ENCODE results near the gene PPP1R12C.

Gene PPP1R12C

DNA sequence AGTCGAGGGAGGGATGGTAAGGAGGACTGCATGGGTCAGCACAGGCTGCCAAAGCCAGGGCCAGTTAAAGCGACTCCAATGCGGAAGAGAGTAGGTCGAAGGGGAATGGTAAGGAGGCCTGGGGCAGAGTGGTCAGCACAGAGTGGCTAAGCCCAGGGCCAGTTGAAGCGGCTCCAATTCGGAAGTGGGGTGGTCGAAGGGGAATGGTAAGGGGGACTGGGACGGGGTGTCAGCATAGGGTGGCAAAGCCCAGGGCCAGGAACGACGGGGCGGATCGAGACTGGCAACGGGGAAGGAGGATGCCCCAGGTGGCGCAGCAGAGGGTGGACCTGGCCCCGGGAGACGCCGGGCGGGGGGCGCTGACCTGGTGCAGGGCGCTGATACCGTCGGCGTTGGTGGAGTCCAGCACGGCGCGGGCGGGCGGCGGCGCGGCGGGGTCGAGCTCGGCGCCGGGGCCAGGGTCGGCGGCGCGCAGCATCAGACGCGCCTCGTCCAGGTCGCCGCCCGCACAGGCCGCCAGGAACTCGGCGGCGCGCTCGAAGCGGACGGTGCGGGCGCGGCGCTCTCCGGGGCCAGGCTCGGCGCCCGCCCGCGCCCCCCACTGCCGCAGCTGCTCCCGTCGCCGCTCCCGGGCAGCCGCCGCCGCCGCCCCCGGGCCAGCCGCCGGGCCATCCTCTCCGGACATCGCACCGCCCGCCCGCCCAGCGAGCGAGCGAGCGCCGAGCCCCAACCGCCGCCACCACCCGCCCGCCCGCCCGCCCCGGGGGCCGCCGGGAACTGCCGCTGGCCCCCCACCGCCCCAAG, at the start of gene PPP1R12C:
Gene PPP1R12C, minus strand, starts transcription at position 779 of the 804 bp plus-strand sequence. Its CDS starts 94 bp downstream, at position 685.
- no peaks in the 10 kb centered on the region for H3K9me3 Mint-ChIP-seq
- peak within 1 kb of the TSS; percentile 92 for H3K27ac Mint-ChIP-seq
- H3K4me1 Mint-ChIP-seq (ENCODE audit: low read depth): peaks cover 59% of the 10 kb centered on the region
- peak within 1 kb of the TSS; percentile 98 for H3K4me3 Mint-ChIP-seq
- H3K27me3 Mint-ChIP-seq: peaks cover 12% of the 10 kb centered on the region
- H3K36me3 Mint-ChIP-seq (ENCODE audit: low read depth): peaks cover 54% of the 10 kb centered on the region
- intact Hi-C loops (cut with micrococcal nuclease): loop anchor here (1.0 to 2.0 kb wide), 2 partner anchors 18 to 43 kb away; no protein-coding TSS in a partner anchor

DNA sequence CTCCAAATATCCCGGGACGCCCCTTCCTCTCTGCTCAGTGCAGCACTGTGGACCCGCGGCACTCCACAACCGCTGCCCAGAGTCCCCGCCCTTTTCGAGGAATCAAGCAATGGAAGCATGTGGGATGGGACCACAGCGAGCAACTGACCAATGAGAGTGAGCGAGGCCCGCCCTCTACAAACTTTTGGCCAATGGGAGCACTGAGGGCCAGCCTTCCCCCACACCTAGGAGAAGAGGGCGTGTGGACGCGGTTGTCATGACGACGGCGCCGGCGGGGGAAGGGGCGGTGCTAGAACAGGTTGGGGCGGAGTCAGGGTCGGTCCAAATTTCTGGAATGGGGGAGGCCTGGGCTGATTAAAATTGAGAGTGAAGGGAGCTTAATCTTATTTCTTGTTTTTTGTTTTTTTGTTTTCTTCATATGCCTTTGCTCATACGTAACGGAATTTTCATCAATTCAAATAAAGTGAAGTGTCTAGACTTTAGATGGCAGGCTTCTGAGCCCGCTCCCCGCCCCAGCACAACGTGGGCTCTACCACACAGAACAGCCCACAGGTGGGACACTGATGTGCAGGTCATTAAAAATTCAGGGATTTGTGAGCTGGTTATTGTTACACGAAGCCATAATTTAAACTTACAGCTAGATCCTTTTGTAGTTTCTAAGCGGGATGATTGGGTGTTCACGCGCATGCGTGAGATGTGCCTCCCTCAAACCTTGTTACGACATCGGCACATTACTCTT, 49.3 kb upstream of the PPP1R12C start, which contains the start of gene DNAAF3:
Gene DNAAF3, minus strand, starts transcription at position 84 of the 739 bp plus-strand sequence. CDS start 200 bp downstream, outside the sequence.
- intact Hi-C loops (cut with micrococcal nuclease): no loop called here
- no peaks in the 10 kb centered on the region for H3K36me3 Mint-ChIP-seq (ENCODE audit: low read depth)
- H3K9me3 Mint-ChIP-seq: no peaks in the 10 kb centered on the region
- H3K27me3 Mint-ChIP-seq: peaks cover 83% of the 10 kb centered on the region
- H3K27ac Mint-ChIP-seq: no peak within 1 kb of the TSS
- peak within 1 kb of the TSS; percentile 83 for H3K4me3 Mint-ChIP-seq
- H3K4me1 Mint-ChIP-seq (ENCODE audit: low read depth): peaks cover 19% of the 10 kb centered on the region

DNA sequence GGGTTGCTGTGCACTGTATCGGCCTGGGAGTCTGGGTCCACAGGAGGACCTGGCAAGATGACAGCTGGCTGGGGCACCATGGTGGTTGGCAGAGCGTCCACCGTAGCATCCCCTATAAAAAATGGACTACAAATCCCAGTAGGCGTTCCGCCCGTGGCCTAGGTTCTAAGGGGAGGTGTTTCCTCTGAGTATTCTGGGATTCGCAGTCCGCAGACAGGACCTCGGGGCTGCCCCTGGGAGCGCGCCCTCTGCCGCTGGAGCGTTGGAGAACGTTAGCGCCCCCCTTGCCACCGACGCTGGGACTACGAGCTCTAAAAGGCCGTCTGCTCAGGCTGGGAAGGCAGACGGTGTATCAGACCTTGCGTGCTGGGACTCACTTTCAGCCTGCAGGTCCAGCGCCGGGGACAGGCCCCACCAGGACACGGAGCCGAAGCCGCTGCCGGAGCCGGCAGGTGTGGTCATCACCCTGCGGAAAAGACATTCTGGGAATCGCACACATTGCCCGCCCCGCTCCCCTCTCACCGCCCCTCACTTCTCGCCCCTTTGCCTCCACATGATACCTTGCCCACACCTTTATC, 48.6 kb upstream of the PPP1R12C start:
- Mint-ChIP-seq H3K36me3 (ENCODE audit: low read depth) (no peaks in the 10 kb centered on the region), H3K27ac (no peak overlapping the region), H3K4me1 (ENCODE audit: low read depth) (peaks cover 19% of the 10 kb centered on the region), H3K27me3 (peaks cover 84% of the 10 kb centered on the region), H3K9me3 (no peaks in the 10 kb centered on the region), H3K4me3 (peak overlapping the region; percentile 83)
- intact Hi-C loops (cut with micrococcal nuclease): no loop called here

DNA sequence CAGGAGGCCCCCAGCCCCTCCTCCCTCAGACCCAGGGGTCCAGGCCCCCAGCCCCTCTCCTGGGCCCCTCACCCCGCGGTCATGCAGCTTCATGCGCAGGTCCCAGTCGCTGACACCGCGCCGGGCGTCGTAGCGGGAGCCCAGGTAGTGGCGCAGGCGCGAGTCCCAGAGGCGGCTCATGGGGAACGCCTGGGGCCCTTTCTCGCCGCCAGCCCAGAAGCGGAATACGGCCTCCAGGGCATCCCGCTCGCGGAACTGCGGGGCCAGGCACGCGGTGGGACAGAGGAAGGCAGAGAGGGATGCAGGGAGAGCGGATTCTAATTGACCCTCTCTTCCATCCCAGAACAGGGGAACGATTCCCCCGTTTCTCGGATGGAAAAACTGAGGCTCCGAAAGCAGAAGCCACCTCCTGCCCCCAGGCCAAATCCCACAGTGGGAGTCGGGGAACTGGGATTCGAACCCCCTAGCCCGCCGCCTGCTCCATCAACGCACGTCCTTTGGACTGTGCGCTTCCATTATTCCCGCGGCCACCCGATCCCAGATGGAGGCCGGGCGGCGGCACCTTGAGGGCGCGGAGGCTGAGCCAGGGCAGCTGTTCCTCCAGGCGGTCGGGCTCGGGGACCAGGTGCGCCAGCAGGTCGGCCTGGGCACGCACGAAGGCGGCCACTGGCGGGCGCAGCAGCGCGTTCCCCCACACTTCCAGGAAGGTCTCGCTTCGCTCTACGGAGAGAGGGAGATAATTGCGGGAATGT, 44.3 kb upstream of the PPP1R12C start:
- intact Hi-C loops (cut with micrococcal nuclease): no loop called here
- H3K27ac Mint-ChIP-seq: no peak overlapping the region
- peaks cover 88% of the 10 kb centered on the region for H3K27me3 Mint-ChIP-seq
- no peaks in the 10 kb centered on the region for H3K9me3 Mint-ChIP-seq
- no peak overlapping the region for H3K4me3 Mint-ChIP-seq
- no peaks in the 10 kb centered on the region for H3K36me3 Mint-ChIP-seq (ENCODE audit: low read depth)
- peaks cover 19% of the 10 kb centered on the region for H3K4me1 Mint-ChIP-seq (ENCODE audit: low read depth)

DNA sequence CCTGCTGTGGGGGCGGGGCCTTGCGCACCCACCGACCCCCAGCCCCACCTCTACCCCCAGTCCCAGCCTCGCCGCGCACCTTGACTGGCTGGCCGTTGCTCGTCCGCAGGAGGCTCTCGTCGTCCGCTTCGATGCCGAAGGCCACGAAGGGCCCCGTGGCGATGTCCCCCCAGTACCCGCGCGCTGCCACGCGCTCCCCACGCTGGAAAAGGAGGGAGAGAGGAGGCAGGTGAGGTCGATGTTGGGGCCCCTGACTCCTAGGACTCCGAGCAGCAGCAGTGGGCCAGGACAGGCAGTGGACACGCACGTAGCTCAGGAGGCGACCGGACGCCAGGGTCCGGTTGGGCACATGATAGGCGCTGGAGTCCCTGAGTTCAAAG, 43.5 kb upstream of the PPP1R12C start:
- peaks cover 19% of the 10 kb centered on the region for H3K4me1 Mint-ChIP-seq (ENCODE audit: low read depth)

DNA sequence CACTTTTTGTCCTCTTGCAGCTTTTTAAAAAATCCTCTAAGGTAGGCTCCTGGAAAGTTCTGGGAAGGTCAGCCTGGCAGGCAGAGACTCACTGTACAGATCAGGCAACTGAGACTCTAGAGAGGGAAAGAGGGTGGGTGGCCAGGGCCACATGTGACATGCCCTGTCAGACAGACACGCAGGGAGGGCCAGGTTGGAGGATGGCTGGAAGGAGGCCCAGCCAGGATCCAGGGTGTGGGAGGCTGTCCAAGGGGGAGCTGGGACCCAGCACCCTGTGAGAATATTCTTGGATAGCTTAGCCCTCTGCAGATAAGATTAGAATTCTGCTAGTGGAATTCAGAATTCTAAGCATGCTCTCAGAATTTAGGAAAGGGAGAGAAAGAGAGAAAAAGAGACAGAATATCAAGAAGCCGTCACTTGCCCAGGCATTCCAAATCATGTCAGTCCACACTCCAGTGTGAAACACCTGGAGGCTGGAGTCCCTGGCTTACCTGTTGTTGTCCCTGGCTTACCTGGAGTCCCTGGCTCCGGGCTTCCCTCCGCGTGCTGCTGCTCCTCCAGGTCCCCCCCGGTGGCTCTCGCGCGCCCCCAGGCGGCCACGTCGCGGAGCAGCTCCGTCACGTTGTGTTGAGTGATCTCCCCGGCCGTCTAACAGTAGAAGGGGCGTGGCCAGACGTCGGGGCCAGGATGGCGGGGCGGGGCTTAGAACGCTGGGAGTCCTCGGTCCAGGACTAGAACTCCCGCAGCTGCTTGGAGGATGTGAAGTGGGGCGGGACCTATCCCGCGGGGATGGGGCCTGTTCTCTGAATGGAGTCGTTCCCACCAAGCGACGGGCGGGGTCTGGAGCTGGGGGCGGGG, 42.9 kb upstream of the PPP1R12C start:
- no peaks in the 10 kb centered on the region for H3K9me3 Mint-ChIP-seq
- H3K4me1 Mint-ChIP-seq (ENCODE audit: low read depth): peaks cover 20% of the 10 kb centered on the region
- no peaks in the 10 kb centered on the region for H3K36me3 Mint-ChIP-seq (ENCODE audit: low read depth)
- no peak overlapping the region for H3K27ac Mint-ChIP-seq
- H3K27me3 Mint-ChIP-seq: peaks cover 84% of the 10 kb centered on the region
- intact Hi-C loops (cut with micrococcal nuclease): loop anchor here (1.0 kb wide), 1 partner anchor 43 kb away; the partner anchor contains the start of gene PPP1R12C
- peak overlapping the region; percentile 27 for H3K4me3 Mint-ChIP-seq

More for the DNA sequence above, 43.5 kb upstream of the PPP1R12C start:
- Mint-ChIP-seq H3K36me3 (ENCODE audit: low read depth) (no peaks in the 10 kb centered on the region), H3K4me3 (no peak overlapping the region), H3K27me3 (peaks cover 88% of the 10 kb centered on the region), H3K27ac (no peak overlapping the region), H3K9me3 (no peaks in the 10 kb centered on the region)
- intact Hi-C loops (cut with micrococcal nuclease): loop anchor here (1.0 kb wide), 1 partner anchor 44 kb away; the partner anchor contains the start of gene PPP1R12C

DNA sequence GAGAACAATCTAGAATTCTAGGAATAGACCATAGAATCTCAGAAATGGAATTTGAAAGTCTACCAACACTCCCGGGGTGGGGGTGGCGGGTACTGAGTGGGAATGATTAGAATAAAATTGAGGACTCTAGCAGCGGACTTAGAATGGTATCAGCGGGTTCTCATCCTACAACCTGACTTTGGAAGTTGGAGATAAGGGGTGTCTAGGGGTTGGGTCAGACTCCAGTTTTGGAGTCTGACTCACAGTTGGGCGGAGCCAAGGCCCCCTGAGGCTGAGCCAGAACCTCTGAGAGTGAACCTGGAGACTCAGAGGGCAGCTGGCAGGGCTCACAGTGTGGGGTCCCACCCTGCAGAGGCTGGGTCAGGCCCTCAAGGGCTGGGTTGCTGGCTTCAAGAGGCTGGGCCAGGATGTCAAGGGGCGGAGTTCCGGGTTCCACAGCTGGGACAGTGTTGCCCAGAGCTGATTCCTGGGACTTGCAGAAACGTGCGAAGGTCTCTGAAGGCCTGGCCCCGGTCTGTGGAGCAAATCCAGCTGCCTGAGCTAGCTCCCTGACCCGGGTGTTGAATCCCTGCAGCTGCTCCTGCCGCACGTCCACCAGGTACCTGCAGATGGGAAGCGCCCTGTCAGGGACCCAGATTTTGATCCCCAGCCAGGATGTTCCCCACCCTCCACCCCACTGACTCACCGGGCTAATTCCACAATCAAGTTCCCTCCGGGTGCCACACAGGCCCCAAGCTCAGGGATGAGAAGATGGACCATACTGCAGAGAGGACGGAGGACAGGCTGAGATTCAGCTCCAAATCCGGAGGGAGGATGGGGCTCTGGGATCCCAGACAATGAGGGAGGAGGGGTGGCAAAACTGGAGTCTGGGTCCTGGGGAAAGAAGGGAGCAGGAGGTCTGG, 41.7 kb upstream of the PPP1R12C start:
- no peak overlapping the region for H3K27ac Mint-ChIP-seq

DNA sequence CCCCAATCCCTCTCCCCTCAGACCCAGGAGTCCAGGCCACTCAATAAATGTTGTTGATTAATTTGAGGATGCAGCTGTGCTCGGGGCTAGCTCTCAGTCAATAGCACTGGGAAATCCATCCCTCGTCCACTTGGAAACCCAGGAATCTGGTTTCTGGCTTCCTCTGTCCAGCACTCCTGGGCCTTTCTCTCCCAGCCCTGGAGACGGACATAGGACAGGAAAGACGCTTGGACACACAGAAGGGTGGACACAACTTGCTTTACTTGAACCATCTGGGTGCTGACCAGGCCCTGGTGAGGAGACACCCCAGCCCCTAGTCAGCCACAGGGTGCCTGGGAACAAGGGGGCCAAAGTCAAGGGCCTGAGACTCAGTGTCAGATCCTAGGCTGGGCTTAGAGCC, 41.0 kb upstream of the PPP1R12C start:
- H3K4me3 Mint-ChIP-seq: no peak overlapping the region
- peak overlapping the region; percentile 1 for H3K27ac Mint-ChIP-seq
- H3K4me1 Mint-ChIP-seq (ENCODE audit: low read depth): peaks cover 26% of the 10 kb centered on the region
- H3K9me3 Mint-ChIP-seq: no peaks in the 10 kb centered on the region
- H3K27me3 Mint-ChIP-seq: peaks cover 81% of the 10 kb centered on the region
- no peaks in the 10 kb centered on the region for H3K36me3 Mint-ChIP-seq (ENCODE audit: low read depth)
- intact Hi-C loops (cut with micrococcal nuclease): no loop called here

More for the DNA sequence above, 41.7 kb upstream of the PPP1R12C start:
- Mint-ChIP-seq H3K36me3 (ENCODE audit: low read depth) (no peaks in the 10 kb centered on the region), H3K4me3 (no peak overlapping the region), H3K4me1 (ENCODE audit: low read depth) (peaks cover 21% of the 10 kb centered on the region), H3K27me3 (peaks cover 82% of the 10 kb centered on the region), H3K9me3 (no peaks in the 10 kb centered on the region)
- intact Hi-C loops (cut with micrococcal nuclease): no loop called here

DNA sequence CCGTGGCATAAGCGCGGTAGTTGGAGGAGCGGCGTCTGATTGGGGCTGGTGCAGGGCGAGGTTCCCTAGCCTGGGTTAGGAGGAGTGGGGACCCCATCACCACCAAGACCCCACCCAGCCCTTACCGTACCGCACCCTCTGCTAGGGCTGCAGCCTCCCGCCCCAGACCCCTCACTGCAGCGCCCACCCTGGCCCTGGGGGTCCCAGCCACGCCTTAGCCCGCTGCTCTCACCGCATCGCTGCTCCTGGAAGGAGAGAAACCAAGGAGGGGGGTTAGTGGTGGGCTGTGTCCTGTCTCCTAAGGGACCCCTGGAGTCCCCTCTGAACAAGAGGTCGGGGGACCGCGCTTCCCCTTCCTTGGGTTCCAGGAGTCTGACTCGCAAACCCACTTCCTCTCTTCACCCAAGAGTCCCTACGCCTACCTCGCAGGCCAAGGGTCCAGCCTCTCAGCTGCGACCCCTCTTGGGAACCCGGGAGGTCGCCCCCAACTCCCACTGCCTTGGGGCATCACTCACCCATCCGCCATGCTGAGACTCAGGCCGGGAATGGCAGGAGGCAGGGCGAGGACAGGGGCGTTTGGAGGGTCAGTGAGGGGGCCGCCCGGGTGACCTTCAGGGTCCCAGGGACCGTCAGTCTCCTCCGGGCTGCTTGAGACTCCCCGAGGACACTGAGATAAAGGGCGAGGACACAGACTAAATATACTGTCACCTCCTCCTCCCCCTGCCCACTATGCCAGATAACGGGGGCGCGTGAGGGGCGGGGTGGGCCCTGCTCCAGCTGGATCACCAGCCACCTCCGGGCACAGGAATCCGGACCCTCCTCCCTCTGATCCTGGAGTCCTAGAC, 39.8 kb upstream of the PPP1R12C start, which contains the start of gene TNNI3:
Gene TNNI3, minus strand, starts transcription at position 669 of the 845 bp plus-strand sequence. Its CDS starts 143 bp downstream, at position 526.
- peaks cover 2% of the 10 kb centered on the region for H3K9me3 Mint-ChIP-seq
- intact Hi-C loops (cut with micrococcal nuclease): no loop called here
- no peaks in the 10 kb centered on the region for H3K36me3 Mint-ChIP-seq (ENCODE audit: low read depth)
- H3K27me3 Mint-ChIP-seq: peaks cover 75% of the 10 kb centered on the region
- H3K4me1 Mint-ChIP-seq (ENCODE audit: low read depth): peaks cover 26% of the 10 kb centered on the region
- H3K4me3 Mint-ChIP-seq: peak within 1 kb of the TSS; percentile 21
- H3K27ac Mint-ChIP-seq: peak within 1 kb of the TSS; percentile 1

DNA sequence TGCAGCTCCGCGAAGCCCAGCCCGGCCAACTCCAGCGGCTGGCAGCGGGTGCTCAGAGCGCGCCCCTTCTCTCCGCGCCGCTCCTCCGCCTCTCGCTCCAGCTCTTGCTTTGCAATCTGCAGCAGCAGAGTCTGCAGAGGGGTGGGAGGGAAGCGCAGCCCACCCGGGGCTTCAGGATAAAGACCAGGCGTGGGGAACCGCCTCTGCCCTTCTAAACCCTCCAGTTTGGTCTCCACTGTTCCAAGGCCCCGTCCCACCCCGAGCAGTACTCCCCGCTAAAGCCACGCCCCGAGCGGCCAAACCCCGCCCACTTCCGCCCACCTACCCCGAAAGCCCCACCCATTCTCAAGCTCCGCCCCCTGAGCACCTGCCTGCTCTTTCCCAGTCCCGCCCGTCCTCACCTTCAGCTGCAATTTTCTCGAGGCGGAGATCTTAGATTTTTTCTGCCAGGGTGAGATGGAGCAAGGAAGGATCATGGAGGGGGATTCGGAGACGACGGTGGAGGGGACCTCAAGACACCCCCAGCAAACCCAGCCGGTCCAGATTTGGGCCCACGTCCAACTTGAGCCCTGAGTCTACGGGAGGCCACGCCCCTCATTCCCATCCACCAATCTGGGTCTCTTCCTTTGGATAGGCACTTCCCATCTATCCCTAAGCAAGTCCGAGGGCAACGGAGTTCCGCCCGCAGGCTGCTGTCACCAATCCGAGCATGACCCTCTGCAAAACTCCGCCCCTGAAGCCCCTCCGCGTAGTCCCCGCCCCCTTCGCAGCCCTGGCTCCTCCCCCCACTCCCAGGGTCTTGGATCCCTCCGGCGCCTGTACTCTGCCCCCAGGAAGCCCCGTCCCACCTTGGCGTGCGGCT, 39.0 kb upstream of the PPP1R12C start:
- H3K9me3 Mint-ChIP-seq: peaks cover 11% of the 10 kb centered on the region
- H3K4me1 Mint-ChIP-seq (ENCODE audit: low read depth): peaks cover 26% of the 10 kb centered on the region
- H3K27ac Mint-ChIP-seq: no peak overlapping the region
- no peaks in the 10 kb centered on the region for H3K36me3 Mint-ChIP-seq (ENCODE audit: low read depth)
- H3K4me3 Mint-ChIP-seq: peak overlapping the region; percentile 21
- peaks cover 68% of the 10 kb centered on the region for H3K27me3 Mint-ChIP-seq
- intact Hi-C loops (cut with micrococcal nuclease): no loop called here
